GM18519 (cell line): ENCODE data around the gene WDR11.

Source experiments
- ATAC-seq: cut with Tn5 transposase; IDR thresholded peaks from one replicate; pipeline ENCODE4 v1.9.1; 2021; ENCODE audit warnings: mild to moderate bottlenecking, moderate library complexity; ENCODE audit not compliant: unreplicated experiment, low FRiP score

Gene WDR11, protein sequence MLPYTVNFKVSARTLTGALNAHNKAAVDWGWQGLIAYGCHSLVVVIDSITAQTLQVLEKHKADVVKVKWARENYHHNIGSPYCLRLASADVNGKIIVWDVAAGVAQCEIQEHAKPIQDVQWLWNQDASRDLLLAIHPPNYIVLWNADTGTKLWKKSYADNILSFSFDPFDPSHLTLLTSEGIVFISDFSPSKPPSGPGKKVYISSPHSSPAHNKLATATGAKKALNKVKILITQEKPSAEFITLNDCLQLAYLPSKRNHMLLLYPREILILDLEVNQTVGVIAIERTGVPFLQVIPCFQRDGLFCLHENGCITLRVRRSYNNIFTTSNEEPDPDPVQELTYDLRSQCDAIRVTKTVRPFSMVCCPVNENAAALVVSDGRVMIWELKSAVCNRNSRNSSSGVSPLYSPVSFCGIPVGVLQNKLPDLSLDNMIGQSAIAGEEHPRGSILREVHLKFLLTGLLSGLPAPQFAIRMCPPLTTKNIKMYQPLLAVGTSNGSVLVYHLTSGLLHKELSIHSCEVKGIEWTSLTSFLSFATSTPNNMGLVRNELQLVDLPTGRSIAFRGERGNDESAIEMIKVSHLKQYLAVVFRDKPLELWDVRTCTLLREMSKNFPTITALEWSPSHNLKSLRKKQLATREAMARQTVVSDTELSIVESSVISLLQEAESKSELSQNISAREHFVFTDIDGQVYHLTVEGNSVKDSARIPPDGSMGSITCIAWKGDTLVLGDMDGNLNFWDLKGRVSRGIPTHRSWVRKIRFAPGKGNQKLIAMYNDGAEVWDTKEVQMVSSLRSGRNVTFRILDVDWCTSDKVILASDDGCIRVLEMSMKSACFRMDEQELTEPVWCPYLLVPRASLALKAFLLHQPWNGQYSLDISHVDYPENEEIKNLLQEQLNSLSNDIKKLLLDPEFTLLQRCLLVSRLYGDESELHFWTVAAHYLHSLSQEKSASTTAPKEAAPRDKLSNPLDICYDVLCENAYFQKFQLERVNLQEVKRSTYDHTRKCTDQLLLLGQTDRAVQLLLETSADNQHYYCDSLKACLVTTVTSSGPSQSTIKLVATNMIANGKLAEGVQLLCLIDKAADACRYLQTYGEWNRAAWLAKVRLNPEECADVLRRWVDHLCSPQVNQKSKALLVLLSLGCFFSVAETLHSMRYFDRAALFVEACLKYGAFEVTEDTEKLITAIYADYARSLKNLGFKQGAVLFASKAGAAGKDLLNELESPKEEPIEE

DNA sequence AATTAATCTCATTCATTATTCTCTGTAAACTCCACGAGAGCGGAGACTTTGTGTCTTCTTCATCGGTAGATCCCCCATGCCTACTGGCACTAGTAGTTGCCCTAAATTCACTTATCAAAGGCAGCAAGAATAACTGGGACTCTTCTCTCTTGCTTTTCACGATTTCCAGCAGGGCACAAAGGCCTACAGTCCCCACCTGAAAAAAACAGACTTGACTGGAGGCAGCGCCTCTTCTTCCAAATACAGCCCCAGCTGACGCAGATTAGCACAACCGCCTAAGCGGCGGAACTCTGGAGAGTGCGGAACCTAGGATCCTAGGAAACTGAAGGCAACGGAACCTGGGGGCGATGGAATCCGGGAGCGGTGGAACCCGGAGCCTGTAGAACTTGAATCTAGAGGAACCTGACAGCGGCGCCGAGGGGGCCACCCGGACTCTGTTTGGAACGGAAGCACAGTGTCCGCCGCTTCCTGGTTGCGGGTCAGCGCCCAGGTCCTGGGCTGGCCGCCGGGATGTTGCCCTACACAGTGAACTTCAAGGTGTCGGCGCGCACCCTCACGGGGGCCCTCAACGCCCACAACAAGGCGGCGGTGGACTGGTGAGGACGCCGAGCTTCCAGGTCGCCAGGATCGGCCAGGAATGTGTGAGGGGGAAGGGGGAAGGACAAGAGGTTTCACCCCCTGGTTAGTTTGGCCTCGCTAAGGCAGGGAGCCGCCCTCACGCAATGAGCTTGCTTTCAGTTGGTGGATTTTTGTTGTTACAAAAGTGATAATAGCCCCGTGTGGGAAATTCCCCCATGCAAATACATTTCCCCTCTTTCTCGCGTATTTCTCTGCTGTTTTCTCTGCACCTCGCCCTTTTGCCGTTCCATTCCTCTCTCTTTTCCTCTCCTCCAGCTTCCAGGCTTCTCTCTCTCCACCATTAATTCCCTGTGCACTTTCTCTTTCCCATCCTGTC lies at the start of gene WDR11:
WDR11 (plus strand) TSS at position 452 of the 955 bp plus-strand sequence; CDS start at position 511, 59 bp downstream.
- peak; percentile 82 for ATAC-seq

DNA sequence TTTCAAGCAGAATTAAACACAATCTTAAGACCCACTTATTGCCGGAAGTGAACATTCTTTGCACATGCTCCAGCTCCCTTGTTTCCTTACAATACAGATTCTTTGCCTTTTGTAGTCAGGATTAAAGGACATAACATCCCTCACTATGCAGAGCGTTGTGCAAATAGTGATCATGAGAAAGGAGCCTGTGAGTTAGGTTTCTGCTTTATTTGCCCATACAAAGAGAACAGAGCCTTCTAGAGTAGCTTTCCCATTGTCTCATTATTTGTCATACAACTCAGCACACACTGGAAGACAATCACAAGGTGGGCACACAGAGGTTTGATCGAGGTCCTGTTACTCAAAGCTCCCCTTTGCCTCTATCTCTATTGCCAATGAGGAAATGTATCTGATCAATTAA lies 48.2 kb upstream of the WDR11 start:
- no peak for ATAC-seq

DNA sequence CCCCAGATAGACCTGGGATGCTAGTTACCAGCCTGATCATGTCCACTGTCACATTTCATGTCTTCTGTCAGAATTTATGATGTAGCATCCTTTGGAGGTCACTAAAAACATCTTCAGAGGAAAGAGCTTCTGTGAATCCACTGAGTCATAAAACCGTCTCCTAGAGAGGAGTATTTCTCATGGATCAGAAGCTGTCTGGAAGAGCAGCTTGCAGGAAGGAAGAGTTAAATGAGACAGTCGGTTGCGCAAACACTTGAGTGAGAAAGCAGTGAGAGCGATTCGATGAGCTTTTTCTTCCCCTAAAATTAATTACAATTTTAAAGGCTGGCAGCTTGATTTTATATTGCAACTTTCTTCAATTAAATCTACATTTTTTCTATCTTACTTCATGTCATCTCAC lies 47.2 kb upstream of the WDR11 start:
- ATAC-seq = no peak

DNA sequence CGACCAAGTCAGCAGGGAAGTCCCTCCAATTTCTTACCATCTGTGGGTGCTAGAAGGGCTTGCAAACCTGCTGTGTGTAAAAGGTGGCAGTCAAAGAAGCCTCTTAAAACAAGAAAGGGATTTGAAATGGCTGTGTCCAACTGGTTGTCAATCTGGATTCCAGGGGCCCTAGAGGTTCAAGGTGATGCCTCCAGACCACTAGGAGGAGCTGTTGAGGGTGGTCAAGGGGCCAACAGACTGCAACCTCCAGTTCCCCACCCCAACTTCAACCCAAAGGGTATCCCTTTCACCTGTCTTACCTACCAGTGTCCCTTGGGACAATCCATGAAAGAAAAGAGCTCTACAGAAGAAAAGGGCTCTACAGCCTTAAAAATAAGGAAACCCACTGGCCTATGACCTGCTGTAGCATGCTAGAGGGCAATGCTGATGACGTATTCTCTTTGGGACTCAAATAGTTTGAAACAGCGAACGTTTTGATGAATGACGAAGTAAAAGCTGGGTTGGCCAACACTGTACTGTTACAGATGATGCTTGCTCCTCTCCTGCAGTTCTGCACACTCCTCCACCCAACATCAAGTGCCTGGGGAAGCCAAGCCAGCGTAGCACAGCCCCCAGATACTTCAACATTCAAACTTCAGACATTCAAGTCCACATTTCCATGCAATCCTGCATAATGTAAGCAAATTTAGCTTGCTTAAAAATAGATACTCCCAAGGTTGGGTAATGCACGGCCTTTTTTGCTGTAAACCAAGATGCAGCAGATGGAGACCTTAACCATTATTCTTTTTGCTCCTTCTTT lies 45.9 kb upstream of the WDR11 start:
- ATAC-seq = no peak

DNA sequence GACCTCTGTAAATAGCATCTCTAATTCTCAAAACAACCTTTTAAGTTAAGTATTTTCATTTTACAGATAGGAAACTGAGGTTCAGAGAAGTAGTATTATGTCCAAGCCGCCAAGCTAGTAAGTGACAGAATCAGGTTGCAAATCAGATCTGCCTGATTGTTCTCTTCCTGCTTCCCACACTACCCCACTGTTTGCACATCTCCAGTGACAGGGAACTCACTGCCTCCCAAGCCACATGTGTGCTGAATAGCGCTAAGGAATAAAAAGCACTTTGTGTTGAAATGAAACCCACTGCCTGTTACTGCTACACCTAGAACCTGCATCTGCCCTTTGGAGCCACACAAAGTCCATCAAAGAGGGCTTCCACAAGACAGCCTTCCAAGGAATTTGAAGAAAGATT lies 45.1 kb upstream of the WDR11 start:
- no peak for ATAC-seq

DNA sequence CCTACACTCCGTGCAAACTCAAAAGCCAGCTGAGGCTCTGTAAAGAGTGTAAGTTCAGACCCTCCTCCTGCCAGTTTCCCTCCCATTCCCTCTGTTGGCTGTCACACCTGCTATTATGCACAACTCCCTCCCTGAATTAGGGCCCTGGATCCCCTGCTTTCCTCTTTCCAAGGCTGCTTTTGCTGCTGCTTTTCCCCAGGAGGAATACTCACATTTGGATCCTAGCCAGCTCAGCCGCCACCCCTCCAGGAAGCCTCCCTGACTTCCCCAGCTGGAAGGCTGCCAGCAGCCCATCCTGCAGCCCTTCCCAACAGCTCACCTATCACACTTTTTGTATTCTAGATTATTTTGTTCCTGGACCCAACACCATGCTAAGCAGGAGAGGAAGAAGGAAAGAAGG lies 40.9 kb upstream of the WDR11 start:
- ATAC-seq = no peak

DNA sequence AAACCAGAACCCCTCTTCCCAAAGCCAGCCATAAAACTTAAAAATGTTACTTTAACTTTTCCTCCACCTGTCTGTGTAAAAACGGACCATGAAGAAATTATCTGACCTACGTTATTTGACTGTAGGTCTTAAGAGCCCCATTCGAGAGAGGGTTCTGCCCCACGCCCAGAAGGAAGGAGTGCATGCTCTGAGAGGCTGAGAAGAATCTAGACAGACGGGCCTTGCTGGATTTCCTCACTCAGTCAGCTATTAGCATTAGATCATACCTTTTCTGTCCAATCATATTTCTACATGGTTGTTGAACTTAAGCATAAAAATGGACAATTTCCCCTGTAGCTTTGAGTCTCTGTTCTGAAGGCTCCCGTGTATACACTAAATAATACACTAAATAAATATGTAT lies 38.1 kb upstream of the WDR11 start:
- no peak for ATAC-seq

DNA sequence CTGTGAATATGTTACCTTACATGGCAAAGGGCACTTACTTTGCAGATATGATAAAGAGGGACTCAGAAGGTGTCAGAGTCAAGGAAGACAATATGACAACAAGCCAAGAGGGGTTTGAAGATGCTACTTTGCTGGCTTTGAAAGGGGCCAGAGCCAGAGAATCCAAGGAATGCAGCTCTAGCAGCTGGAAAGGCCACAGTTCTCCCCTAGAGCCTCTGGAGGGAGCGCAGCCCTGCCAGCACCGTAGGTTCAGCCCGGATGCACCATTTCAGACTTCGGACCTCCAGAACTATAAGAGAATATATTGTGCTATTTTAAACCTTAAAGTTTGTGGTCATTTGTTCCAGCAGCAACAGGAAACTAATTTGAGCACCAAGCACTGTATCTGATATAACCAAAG lies 32.9 kb upstream of the WDR11 start:
- no peak for ATAC-seq

DNA sequence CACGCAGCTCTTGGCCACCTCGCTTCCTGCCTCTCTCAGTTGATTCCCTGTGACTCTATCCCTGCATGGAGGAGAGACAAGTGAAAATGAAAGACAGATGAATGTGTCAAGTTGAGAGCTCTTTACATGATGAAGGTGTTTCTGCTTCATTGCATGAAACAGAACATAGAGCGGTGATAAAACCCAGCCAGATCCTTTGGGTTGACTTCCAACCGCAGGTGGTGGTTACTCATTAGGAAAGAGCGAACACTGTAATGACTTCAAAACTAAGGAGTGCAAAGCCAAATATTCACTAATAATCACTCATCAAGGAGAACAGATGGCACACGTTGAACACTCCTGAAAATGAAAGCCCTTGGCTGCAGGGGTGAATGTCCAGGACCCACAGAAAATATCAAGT lies 31.8 kb upstream of the WDR11 start:
- ATAC-seq = no peak

DNA sequence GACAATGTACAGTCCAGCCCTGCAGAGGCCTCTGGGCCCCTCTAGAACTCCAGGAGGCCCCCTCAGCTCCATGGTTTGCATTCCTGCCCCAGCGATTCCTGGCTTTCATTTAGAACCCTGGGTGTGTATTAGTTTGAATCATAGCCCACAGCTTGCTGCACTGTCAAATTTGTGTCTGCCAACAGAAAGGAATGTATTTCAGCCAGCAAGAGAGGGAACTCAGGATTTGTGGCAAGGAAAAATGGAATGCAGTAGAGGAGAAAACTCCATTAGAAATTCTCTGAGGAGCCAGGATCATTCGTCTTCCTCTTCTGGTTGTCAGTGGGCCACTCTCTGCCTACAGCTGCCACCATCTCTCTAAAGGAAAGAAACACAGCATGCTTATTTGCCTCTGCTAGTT lies 27.9 kb upstream of the WDR11 start:
- ATAC-seq = no peak

DNA sequence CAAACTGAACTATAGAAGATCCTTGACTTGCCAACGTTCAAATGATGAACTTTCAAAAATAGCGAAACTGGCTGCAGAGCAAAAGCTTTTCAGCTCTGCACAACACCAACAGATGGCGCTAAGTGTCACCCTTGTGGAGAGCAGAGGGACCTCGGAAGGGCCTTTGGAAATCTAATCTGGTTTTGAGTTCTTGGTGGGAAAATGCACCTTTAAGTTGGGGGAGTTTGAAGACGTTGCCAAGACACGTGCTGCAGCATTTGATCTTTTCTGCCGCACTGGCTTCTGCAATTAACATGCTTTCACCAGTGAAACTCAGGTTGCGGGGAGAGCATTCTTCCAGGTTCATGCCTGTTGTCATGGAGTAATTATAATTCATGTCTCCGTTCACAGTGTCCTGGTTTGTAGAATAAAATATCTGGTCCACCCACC lies 26.3 kb upstream of the WDR11 start:
- ATAC-seq = no peak

DNA sequence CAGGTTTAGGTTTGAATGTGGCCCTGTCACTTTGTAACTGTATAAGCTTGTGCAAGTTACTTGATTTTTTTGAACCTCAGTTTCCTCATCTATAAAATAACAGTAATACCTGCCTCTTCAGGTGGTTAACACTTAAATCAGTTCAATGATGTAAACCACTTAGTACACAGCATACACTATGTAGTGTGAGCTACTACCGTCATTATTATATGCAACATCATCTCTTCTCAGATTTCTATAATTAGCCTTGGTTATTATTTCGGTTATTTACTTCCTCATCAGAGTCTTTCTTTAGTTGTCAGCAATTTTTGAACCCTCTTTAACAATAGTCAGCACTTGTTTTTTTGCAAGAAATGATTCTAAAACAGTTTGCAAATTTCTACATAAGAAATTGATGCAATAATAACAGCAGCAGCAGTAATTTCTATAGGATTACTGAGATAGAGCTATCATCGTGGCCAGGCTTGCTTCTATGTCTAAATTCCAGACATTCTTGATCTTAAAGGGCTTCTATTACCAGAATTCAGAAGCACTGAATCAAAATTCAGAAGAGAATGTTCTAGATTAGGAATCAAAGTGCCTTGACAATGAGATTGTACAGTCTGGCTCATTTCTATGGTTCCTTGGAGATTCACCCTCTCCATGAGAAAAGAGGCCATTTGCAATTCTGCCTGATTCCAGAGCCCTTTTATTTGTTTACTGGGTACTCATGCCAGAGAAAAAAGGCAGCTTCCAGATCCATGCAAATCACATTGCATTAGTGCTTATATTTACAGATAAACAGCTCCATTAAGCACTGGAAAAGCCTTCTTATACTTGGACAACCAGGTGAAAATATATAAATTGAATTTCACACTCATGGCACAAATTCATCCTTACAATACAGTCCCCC lies 25.0 kb upstream of the WDR11 start:
- ATAC-seq = no peak

DNA sequence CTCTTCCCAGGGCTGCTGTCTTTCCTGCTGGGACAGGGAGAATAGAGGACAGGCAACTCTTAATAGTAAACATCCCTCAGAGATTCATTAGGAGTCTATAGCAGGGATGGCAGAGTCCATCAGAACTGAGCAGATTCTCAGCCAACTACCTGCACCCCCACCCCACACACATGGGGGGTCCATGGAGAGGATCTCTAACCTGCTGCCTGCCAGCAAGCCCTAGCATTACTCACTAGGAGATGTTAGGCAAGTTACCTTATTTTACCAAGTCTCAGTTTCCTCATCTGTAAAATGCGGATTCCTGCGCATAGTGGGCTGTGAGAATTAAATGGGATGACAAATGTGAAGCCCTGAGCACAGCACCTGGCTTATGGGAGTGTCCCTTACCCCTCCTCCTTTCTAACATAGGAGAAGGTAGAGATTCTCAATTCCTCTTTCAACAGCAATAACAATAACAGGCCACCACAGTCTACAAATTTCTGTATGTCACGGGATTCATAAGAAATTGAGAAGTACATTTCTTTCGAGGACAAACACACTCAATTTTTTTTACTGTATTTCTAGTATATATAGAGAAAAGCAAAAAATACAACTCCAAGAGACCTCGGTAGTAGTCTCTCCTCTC lies 23.8 kb upstream of the WDR11 start:
- ATAC-seq = peak; percentile 91

DNA sequence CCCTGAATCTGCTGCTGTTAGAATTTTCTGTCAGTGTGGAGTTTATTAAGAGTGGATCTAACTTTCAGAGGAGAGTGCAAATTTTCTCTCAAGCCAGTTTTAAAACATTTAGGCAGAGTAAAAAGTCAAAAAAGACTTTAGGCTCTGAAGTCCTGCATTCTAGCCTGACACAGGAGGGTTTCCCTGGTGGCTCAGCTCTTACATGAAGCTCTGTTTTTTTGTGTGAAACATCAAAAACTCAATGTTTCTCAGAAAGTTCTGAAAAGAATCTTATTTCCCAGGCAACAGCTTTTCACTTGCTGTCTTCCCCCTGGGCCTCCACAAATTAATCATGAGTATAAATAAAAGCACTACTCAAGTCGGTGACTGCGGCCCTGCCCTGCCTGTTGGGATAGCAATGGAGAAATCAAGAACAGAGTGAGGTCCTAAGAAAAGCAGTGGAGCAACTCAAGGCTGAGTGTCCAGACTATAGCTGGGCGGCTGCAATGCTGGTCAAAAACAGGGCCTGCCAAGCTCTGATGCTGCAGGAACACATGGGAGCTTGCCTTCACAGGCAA lies 22.3 kb upstream of the WDR11 start:
- ATAC-seq = no peak

DNA sequence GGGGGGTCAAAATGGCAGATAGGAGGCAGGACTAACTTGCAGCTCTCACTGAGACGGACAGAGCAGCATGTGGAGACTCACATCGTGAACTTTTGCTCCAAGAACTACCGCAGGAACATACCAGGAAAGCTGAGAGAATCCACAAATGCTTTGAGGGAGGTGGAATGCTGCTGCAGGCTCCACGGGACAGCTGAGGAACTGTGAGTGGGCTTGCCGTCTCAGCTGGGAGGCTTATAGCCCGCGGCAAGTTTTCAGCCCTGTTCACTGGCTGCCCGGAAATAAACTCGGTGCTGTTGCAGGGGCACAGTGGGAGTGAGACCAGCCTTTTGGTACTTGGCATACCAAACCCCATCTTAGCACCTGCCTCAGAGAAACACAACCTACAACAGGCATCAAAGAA lies 19.1 kb upstream of the WDR11 start:
- ATAC-seq = no peak

DNA sequence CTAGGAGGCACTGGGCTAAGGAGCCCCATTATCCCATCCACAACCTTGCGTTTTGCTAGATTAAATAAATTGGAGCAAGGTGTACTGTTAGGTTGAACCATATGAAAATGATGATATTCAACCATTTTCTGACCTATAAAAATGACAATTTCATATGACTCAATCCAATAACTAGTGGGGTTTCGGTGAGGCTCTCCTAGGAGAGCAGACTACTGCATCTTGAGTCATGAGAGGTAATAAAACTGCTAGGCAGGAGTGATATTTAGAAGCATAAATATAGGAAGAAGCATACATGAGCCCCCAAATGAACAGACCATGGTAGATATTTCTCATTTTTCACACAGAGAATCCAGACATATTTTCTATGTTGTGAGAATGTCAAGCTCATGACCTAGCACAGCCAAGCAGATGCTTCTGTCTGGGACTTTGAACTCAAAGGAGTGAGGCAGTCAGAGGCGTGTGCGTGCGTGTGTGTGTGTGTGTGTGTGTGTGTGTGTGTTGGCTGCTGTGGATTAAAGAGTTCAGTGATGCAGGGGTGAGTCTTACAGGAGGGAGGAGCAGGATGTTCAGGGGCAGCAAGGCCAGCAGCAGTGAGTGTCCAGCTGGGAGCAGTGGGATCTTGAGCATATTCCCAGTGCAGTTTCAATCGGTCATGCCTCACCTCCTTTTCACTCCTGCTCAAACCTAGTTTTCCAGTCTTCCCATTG lies 17.8 kb upstream of the WDR11 start:
- ATAC-seq = no peak

DNA sequence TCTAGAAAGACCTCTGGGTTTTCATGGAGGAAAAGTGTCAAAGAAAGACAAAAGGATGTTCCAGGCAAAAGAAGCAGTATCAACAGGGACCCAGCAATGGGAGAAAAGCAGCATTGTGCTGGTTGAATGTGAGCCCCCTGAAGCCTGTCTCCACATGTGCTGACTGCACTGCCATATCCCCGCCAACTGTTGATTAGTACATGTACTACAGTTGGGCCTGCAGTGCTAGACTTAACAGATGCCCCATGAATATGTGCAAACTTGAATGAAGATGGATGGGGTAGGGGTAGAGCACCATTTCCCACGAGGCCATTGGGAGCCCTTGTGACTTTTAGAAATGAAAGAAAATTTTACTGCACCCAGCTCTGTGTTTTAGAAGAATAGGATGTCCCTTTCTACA lies 15.6 kb upstream of the WDR11 start:
- ATAC-seq = no peak
